GM13976 (cell line): ENCODE data around the gene ENPP5.
"Not testable (repeated sequence)": the region's sequence is repeated elsewhere in the genome, so short reads cannot be mapped to it uniquely, and the experiment has no call there.

Experiments used
- DNase-seq: peaks from one replicate; pipeline ENCODE4 v3.0.0; 2012; ENCODE audit warnings: low spot score
- in situ Hi-C: fragments of 300-500 bp; cut with MboI; formaldehyde crosslinking; loops from one replicate; pipeline ENCODE4 v1.12.0; 2022; ENCODE audit warnings: low sequenced_read_pairs, mixed read lengths, inconsistent platforms; ENCODE audit not compliant: unreplicated experiment
- TF ChIP-seq, protein P1 (sequence below): IDR thresholded peaks from 2 replicates; pipeline ENCODE4 v1.5.1; 2012; ENCODE audit warnings: borderline replicate concordance, mild to moderate bottlenecking; ENCODE audit not compliant: insufficient read depth; ENCODE audit errors: extremely low read depth, missing control alignments, control extremely low read depth

The ENPP5 gene

DNA sequence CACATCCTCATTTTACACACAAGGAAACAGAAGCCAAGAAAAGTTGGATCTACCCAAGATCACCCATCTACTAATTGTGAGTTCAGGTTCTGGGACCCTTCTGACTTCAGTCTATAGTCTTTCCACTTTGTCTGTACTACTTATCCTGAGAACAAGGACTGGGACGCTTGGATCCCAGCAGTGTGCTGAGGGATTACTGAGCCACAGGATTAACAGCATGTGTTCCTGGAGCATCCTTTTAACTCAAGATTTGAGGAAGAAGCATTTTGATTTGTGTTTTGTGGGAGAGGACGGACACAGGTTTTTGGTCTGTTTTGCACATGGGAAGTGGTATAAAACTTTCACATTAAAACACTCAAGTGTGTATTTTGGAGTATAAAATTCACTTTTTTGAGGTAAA, 36.6 kb downstream of the ENPP5 start:
- DNase-seq, result no peak
- TF ChIP-seq, protein P1, sequence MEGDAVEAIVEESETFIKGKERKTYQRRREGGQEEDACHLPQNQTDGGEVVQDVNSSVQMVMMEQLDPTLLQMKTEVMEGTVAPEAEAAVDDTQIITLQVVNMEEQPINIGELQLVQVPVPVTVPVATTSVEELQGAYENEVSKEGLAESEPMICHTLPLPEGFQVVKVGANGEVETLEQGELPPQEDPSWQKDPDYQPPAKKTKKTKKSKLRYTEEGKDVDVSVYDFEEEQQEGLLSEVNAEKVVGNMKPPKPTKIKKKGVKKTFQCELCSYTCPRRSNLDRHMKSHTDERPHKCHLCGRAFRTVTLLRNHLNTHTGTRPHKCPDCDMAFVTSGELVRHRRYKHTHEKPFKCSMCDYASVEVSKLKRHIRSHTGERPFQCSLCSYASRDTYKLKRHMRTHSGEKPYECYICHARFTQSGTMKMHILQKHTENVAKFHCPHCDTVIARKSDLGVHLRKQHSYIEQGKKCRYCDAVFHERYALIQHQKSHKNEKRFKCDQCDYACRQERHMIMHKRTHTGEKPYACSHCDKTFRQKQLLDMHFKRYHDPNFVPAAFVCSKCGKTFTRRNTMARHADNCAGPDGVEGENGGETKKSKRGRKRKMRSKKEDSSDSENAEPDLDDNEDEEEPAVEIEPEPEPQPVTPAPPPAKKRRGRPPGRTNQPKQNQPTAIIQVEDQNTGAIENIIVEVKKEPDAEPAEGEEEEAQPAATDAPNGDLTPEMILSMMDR, result no peak
- in situ Hi-C loops, result no loop called here

DNA sequence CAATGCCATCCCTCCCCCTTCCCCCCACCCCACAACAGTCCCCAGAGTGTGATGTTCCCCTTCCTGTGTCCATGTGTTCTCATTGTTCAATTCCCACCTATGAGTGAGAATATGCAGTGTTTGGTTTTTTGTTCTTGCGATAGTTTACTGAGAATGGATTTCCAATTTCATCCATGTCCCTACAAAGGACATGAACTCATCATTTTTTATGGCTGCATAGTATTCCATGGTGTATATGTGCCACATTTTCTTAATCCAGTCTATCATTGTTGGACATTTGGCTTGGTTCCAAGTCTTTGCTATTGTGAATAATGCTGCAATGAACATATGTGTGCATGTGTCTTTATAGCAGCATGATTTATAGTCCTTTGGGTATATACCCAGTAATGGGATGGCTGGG, 39.5 kb downstream of the ENPP5 start:
- DNase-seq, in situ Hi-C loops: not testable (repeated sequence)

DNA sequence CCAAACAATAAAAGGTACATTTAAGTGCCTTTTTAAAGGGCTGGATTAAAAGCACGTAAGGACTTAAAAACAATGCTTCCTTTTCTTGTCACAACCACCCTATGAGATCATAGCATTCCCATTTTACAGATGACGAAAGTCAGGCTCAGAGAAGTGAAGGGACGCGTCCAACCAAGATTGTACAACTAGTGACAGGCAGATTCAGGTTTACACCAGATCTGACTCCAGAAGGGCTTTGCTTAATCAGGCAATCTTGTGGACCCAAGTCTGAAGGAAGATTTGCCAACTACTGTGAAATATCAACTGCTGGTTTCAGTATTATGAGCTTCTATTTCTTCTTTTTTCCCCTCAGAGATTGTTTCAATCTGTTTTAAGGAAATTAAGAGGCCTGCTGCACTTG, 40.1 kb downstream of the ENPP5 start:
- in situ Hi-C loops, result no loop called here
- DNase-seq, result no peak
- TF ChIP-seq, protein P1, result no peak

DNA sequence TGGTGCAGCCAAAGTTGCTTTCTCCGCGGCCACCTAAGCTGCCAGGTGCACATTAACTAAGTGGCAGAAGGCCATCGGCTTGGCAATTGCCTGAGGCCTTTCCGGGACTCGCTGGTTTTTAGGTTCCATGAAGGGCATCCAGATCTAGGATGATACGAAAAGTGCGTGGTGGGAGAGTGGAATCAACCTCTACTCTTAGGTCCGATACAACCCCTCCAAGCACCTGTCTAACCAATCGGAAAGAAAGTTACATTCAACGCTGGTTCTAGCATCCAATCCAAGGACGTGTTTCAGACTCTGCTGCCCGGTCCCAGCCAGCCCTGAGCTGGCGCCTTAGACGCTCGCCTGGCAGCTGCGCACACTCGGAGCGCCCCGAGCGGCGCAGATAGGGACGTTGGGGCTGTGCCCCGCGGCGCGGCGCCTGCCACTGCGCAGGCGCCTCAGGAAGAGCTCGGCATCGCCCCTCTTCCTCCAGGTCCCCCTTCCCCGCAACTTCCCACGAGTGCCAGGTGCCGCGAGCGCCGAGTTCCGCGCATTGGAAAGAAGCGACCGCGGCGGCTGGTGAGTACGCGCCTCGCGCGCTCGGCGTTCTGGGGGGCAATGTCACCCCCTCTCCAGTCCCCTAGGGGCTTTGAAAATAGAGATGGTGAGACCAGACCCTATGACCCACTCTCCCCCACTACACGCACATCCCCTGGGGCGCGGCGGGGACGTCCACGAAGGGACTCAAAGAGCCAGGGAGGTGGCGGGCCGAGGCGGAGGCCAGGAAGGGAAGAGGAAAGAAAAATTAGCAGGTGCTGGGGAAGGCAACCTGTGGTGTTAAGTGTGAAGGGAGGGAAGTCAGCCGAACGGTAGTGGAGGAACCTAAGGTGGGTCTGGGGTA, 40.9 kb downstream of the ENPP5 start, which contains the start of gene ENPP4:
TSS of gene ENPP4 (plus strand) at position 361 of the 883 bp plus-strand sequence. CDS start 9,595 bp downstream, outside the sequence.
- TF ChIP-seq, protein P1, result peak; percentile 9
- in situ Hi-C loops, result no loop called here
- DNase-seq, result peak; percentile 93

DNA sequence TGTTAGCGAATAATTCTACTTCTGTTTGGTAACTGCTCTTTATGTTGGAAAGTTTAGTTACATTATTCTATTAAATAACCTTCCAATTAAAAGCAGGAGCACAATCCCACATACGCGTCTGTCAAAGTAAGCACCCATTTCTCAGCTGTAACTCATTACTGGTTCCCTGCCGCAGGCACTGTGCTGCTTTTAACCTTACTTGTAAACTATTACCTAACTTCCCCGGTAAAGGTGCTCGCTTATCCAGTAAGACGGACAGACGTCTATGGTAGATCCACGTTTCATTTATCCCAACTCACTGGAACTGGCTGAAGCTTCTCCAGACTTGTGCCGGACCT, 41.5 kb downstream of the ENPP5 start:
- in situ Hi-C loops, result no loop called here
- DNase-seq, result no peak
- TF ChIP-seq, protein P1, result no peak

DNA sequence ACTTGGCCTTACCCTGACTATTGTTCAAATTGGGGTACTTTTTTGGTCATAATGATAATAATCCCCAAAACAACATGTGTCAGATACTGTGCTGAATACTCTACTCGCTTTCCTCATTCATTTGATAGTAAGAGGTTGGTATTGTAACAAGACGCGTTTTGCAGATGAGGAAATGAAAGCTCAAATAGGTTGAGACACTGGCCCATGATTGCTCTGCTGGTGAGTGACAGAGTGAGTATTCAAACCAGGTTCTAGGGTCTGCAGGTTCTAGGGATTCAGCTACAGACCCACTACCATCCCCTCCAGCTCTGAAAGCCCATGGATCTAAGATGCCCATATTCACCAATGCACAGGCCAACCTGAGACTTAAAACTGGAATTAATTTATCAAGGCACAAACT, 42.3 kb downstream of the ENPP5 start:
- DNase-seq, result peak; percentile 15
- TF ChIP-seq, protein P1, result no peak
- in situ Hi-C loops, result no loop called here

DNA sequence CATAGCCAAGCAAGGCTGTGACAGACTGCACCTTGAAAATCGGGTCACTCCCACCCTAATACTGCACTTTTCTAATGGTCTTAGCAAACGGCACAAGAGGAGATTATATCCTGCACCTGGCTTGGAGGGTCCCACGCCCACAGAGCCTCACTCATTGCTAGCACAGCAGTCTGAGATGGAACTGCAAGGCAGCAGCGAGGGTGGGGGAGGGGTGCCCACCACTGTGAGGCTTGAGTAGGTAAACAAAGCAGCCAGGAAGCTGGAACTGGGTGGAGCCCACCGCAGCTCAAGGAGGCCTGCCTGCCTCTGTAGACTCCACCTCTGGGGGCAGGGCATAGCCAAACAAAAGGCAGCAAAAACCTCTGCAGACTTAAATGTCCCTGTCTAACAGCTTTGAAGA, 51.1 kb downstream of the ENPP5 start:
- DNase-seq, in situ Hi-C loops: not testable (repeated sequence)

DNA sequence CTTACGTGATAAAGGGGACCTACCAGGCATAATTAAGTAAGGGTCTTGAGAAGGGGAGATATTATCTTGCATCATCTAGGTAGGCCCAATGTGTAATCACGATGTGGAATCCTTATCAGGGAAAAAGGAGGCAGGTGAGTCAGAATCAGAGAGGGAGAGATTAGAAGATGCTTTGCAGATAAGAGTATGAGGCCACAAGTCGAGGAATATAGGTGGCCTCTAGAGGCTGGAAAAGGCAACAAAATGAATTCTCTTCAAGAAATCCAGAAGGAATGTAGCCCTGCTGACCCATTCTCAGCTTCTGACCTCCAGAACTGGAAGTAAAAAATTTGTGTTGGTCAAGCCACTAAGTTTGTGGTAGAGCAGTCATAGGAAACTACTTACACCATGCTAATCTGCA, 51.9 kb downstream of the ENPP5 start:
- in situ Hi-C loops, result no loop called here
- DNase-seq, result no peak
- TF ChIP-seq, protein P1, result no peak
